Sigmoid colon (tissue), 7 donors: ENCODE data around the gene SLC4A11. TPM values are rescaled to one million over a fixed set of nuclear protein-coding genes. Genes with fewer than 3 reads are reported as not detected.

Source experiments
- DNase-seq: peaks from one replicate; pipeline ENCODE4 v3.0.0-alpha.2; 2019
- H3K27ac ChIP-seq, 4 donors: fragments of 200-600 bp; sonication (generic); one replicate each; pipeline ENCODE4 v1.5.1; 2016 to 2019; ENCODE audit warnings: mild to moderate bottlenecking in 1 of 4
- H3K27me3 ChIP-seq, 3 donors: fragments of 200-600 bp; sonication (generic); one replicate each; pipeline ENCODE4 v1.5.1; 2019; ENCODE audit warnings: mild to moderate bottlenecking in 1 of 3
- H3K36me3 ChIP-seq, 4 donors: fragments of 200-600 bp; sonication (generic); one replicate each; pipeline ENCODE4 v1.5.1; 2016 to 2019
- H3K4me1 ChIP-seq, 4 donors: fragments of 200-600 bp; sonication (generic); one replicate each; pipeline ENCODE4 v1.5.1; 2017 to 2019
- H3K4me3 ChIP-seq, 4 donors: fragments of 200-600 bp; sonication (generic); one replicate each; pipeline ENCODE4 v1.5.1; 2017 to 2019; ENCODE audit warnings: mild to moderate bottlenecking in 2 of 4, moderate library complexity in 1 of 4
- H3K9me3 ChIP-seq, 4 donors: fragments of 200-600 bp in 3 of 4; sonication (generic) in 3 of 4; one replicate each; pipeline versions ENCODE4 v1.5.1 to v1.6.1; 2013 to 2019
- CTCF ChIP-seq, 4 experiments: fragments of 450-650 bp in 3 of 4; fragments of 200-600 bp in 1 of 4; IDR thresholded peaks; one replicate each; pipeline ENCODE4 v1.5.1; 2016 to 2019; ENCODE audit warnings: antibody characterized with exemption in 4 of 4, mild to moderate bottlenecking in 3 of 4, moderate library complexity in 2 of 4
- EP300 ChIP-seq, 4 donors: sonication (generic); formaldehyde crosslinking; IDR thresholded peaks; one replicate each; pipeline ENCODE4 v1.6.1; 2017; ENCODE audit warnings: antibody characterized with exemption in 4 of 4
- POLR2A ChIP-seq, 2 donors: fragments of 450-650 bp; IDR thresholded peaks; one replicate each; pipeline ENCODE4 v1.6.1; 2016; ENCODE audit warnings: antibody characterized with exemption in 2 of 2, mild to moderate bottlenecking in 2 of 2, moderate library complexity in 2 of 2
- POLR2AphosphoS5 ChIP-seq, 4 donors: sonication (generic); formaldehyde crosslinking; IDR thresholded peaks; one replicate each; pipeline ENCODE4 v1.6.1; 2017; ENCODE audit warnings: antibody characterized with exemption in 4 of 4
- WGBS, 2 donors: extraction: QIAGEN DNeasy Blood & Tissue Kit; methylation state at CpG; one replicate each; pipeline ENCODE4 v1.1.7; 2013; 5-methylcytosine and 5-hydroxymethylcytosine counted together
- intact Hi-C: fragments of 100-400 bp; cut with DNase I; formaldehyde crosslinking; loops from one replicate; pipeline ENCODE4 v1.15.1; 2023
- polyA plus RNA-seq, 3 donors: library from polyadenylated mRNA; stranded (reverse); fragments of 200-250 nt; gene quantifications; one replicate each; pipeline ENCODE4 v1.2.3, GENCODE V29; 2013
- total RNA-seq, 4 donors: library from RNA; depleted of rRNA; stranded (reverse); fragments of >200 nt; gene quantifications; one replicate each; pipeline ENCODE4 v1.1.0, GENCODE V29; 2016
- donor health status: healthy with polysubstance abuse.
- donor health status: Bipolar disorder and iron deficiency.
- donor health status: healthy.

Gene SLC4A11
- total and polyA plus RNA-seq, 7 donors: 0.36 to 2.1 TPM; not detected in 5

GRCh38 chr20:3245156-3245555, 6.2 kb upstream of the SLC4A11 start:
- Histone ChIP-seq H3K27me3 (peaks cover under 1 to 66% (median 14%) of the 10 kb centered on the region in 3 donors), H3K4me1 (peaks cover 0 to 16% (median 12%) of the 10 kb centered on the region in 4 donors), H3K36me3 (peaks cover 0 to 1% (median 0%) of the 10 kb centered on the region in 4 donors), H3K4me3 (no peak overlapping the region), H3K9me3 (no peaks in the 10 kb centered on the region), H3K27ac (no peak overlapping the region)
- no peak for DNase-seq
- intact Hi-C loops: no loop called here
- WGBS, 2 donors: 62 to 73% methylated on average over 2 of the region's 2 CpGs
- TF ChIP-seq EP300 (IDR thresholded peaks at IDR 0.05): no peak
- no peak for TF ChIP-seq POLR2A (IDR thresholded peaks at IDR 0.05)
- TF ChIP-seq CTCF (IDR thresholded peaks at IDR 0.05): no peak
- TF ChIP-seq POLR2AphosphoS5 (IDR thresholded peaks at IDR 0.05): no peak

- 74 to 90% methylated on average over 1 of the region's 1 CpG for WGBS, 2 donors
- Histone ChIP-seq H3K27ac (no peak overlapping the region), H3K27me3 (peaks cover 6 to 69% (median 19%) of the 10 kb centered on the region in 3 donors)
Measured at GRCh38 chr20:3244613-3245012, 5.6 kb upstream of the SLC4A11 start.

GRCh38 chr20:3243718-3244358, 4.8 kb upstream of the SLC4A11 start:
- peaks cover 0 to 23% (median 20%) of the 10 kb centered on the region in 4 donors for H3K4me1 ChIP-seq
- intact Hi-C loops: no loop called here
- DNase-seq: no peak
- H3K27me3 ChIP-seq: peaks cover 14 to 71% (median 27%) of the 10 kb centered on the region in 3 donors
- WGBS, 2 donors: 79 to 81% methylated on average over 11 of the region's 11 CpGs
- H3K36me3 ChIP-seq: no peaks in the 10 kb centered on the region
- no peak for TF ChIP-seq EP300 (IDR thresholded peaks at IDR 0.05)
- no peak for TF ChIP-seq POLR2A (IDR thresholded peaks at IDR 0.05)
- TF ChIP-seq POLR2AphosphoS5 (IDR thresholded peaks at IDR 0.05): no peak
- TF ChIP-seq CTCF (IDR thresholded peaks at IDR 0.05): no peak
- no peak overlapping the region for H3K27ac ChIP-seq
- H3K9me3 ChIP-seq: no peaks in the 10 kb centered on the region
- no peak overlapping the region for H3K4me3 ChIP-seq

More at GRCh38 chr20:3244613-3245012, 5.6 kb upstream of the SLC4A11 start:
- Histone ChIP-seq H3K4me1 (peaks cover 0 to 21% (median 16%) of the 10 kb centered on the region in 4 donors), H3K9me3 (no peaks in the 10 kb centered on the region), H3K36me3 (no peaks in the 10 kb centered on the region), H3K4me3 (no peak overlapping the region)
- no peak for DNase-seq
- TF ChIP-seq CTCF (IDR thresholded peaks at IDR 0.05) (no peak), POLR2A (IDR thresholded peaks at IDR 0.05) (no peak), POLR2AphosphoS5 (IDR thresholded peaks at IDR 0.05) (no peak), EP300 (IDR thresholded peaks at IDR 0.05) (no peak)
- intact Hi-C loops: no loop called here

GRCh38 chr20:3242172-3242692, 3.2 kb upstream of the SLC4A11 start:
- TF ChIP-seq POLR2A (IDR thresholded peaks at IDR 0.05) (no peak), EP300 (IDR thresholded peaks at IDR 0.05) (no peak), POLR2AphosphoS5 (IDR thresholded peaks at IDR 0.05) (no peak), CTCF (IDR thresholded peaks at IDR 0.05) (no peak)
- Histone ChIP-seq H3K27me3 (peaks cover 30 to 78% (median 43%) of the 10 kb centered on the region in 3 donors), H3K27ac (no peak overlapping the region), H3K4me1 (peaks cover 0 to 24% (median 23%) of the 10 kb centered on the region in 4 donors), H3K9me3 (no peaks in the 10 kb centered on the region), H3K36me3 (no peaks in the 10 kb centered on the region), H3K4me3 (no peak overlapping the region)
- intact Hi-C loops: no loop called here
- WGBS, 2 donors: 35 to 60% methylated on average over 6 of the region's 6 CpGs
- DNase-seq: no peak
